ENCODE results near the gene CGRRF1.

CGRRF1 gene

GRCh38 chr14:54564868-54565784 lies 55.4 kb downstream of the CGRRF1 start:
- DNase-seq (ENCODE audit: low spot score) (peak; percentile 80), ATAC-seq (ENCODE audit: low read depth) (peak; percentile 44)
- Histone ChIP-seq H3K27me3 (ENCODE audit: insufficient read depth, poor library complexity, severe bottlenecking) (no peaks in the 10 kb centered on the region), H3K4me3 (ENCODE audit: severe bottlenecking) (peak overlapping the region; percentile 88), H3K4me1 (ENCODE audit: insufficient read depth, poor library complexity, severe bottlenecking) (peaks cover 20% of the 10 kb centered on the region), H3K36me3 (ENCODE audit: low read depth) (peaks cover 6% of the 10 kb centered on the region; the same call in 1 of the 2 replicates), H3K9me3 (ENCODE audit: severe bottlenecking) (no peaks in the 10 kb centered on the region), H3K27ac (ENCODE audit: poor library complexity, severe bottlenecking) (peak overlapping the region; percentile 89)
- peak; percentile 24 for TF ChIP-seq CTCF (IDR thresholded peaks at IDR 0.05; ENCODE audit: poor library complexity, severe bottlenecking)

- Histone ChIP-seq H3K4me3 (ENCODE audit: severe bottlenecking) (peak overlapping the region; percentile 88), H3K27me3 (ENCODE audit: insufficient read depth, poor library complexity, severe bottlenecking) (no peaks in the 10 kb centered on the region), H3K27ac (ENCODE audit: poor library complexity, severe bottlenecking) (peak overlapping the region; percentile 89), H3K9me3 (ENCODE audit: severe bottlenecking) (no peaks in the 10 kb centered on the region), H3K36me3 (ENCODE audit: low read depth) (peaks cover 12% of the 10 kb centered on the region; the same call in 1 of the 2 replicates), H3K4me1 (ENCODE audit: insufficient read depth, poor library complexity, severe bottlenecking) (peaks cover 28% of the 10 kb centered on the region)
- DNase-seq (ENCODE audit: low spot score) (peak; percentile 91), ATAC-seq (ENCODE audit: low read depth) (peak; percentile 40)
- no peak for TF ChIP-seq CTCF (IDR thresholded peaks at IDR 0.05; ENCODE audit: poor library complexity, severe bottlenecking)
These were observed 56.2 kb downstream of the CGRRF1 start for GRCh38 chr14:54565785-54566409.

DNA sequence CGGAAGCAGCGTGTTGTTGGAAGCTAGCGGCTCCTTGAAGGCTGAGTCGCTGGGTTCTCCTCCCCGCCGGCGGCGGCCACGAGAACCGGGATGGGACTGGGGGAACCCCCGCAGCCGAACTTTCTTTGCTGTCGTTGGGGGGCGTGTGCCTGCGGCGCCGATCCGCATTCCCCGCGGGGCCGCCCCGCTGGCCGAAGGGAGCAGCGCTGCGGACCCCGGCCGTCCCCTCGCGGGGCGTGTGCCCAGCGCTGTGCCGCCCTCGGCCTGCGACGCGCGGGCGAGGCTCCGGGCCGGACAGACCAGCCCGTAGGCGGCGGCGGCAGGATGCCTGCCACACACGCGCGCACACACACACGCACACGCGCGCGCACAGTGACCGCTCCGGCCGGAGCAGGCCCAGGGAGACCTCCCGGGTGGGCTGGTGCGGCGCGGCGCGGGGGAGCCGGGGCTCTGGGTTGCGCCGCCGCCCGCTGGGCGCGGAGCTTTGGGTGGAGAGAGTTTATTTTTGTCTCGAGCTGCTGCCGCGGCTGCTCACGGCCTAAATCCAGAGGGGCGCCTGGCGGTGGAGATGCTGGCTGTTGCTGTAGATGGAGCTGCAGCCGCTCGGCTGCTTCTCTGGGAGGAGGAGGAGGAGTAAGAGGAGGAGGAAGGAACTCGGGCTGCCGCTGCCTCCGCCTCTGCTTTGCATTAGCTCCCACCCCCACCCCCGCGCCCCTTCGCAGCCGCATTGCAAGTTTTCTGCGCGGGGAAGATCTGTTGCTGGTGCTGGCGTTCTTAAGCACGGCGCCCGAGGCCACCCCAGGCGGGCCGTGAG lies 56.9 kb downstream of the CGRRF1 start, which contains the start of gene SAMD4A:
TSS of gene SAMD4A (plus strand) at position 719 of the 814 bp plus-strand sequence. CDS start 789 bp downstream, outside the sequence.
- Histone ChIP-seq H3K36me3 (ENCODE audit: low read depth) (peaks cover 19% of the 10 kb centered on the region), H3K27ac (ENCODE audit: poor library complexity, severe bottlenecking) (peak within 1 kb of the TSS; percentile 89), H3K27me3 (ENCODE audit: insufficient read depth, poor library complexity, severe bottlenecking) (no peaks in the 10 kb centered on the region), H3K4me3 (ENCODE audit: severe bottlenecking) (peak within 1 kb of the TSS; percentile 88), H3K4me1 (ENCODE audit: insufficient read depth, poor library complexity, severe bottlenecking) (peaks cover 35% of the 10 kb centered on the region), H3K9me3 (ENCODE audit: severe bottlenecking) (no peaks in the 10 kb centered on the region)
- DNase-seq (ENCODE audit: low spot score) (peak; percentile 89), ATAC-seq (ENCODE audit: low read depth) (peak; percentile 45)
- peak; percentile 56 for TF ChIP-seq CTCF (IDR thresholded peaks at IDR 0.05; ENCODE audit: poor library complexity, severe bottlenecking)

DNA sequence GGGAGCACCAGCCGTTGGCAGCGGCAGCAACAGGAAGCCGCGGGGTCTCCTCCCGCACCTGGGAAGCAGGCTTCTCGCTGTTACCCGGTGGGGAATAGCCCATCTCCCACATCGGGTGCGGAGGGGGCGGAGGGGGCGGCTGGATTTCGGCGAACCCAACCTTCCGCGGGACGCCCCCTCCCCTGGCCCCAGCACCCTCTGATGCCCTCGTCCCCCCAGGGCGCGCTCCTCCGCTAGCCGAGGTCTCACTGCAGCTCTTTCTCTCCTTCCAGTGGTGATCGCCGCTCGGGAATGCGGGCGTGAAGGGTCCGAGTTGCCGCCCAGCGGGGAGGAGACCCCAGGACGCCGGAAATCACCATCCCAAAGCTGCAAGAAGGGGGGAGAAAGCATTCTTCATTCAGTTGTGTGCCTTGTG lies 57.5 kb downstream of the CGRRF1 start:
- H3K27ac ChIP-seq (ENCODE audit: poor library complexity, severe bottlenecking), result peak overlapping the region; percentile 89

More for the DNA sequence above, 57.5 kb downstream of the CGRRF1 start:
- no peak for TF ChIP-seq CTCF (IDR thresholded peaks at IDR 0.05; ENCODE audit: poor library complexity, severe bottlenecking)
- no peaks in the 10 kb centered on the region for H3K9me3 ChIP-seq (ENCODE audit: severe bottlenecking)
- peak overlapping the region; percentile 88 for H3K4me3 ChIP-seq (ENCODE audit: severe bottlenecking)
- peaks cover 39% of the 10 kb centered on the region for H3K4me1 ChIP-seq (ENCODE audit: insufficient read depth, poor library complexity, severe bottlenecking)
- ATAC-seq (ENCODE audit: low read depth), result no peak
- H3K27me3 ChIP-seq (ENCODE audit: insufficient read depth, poor library complexity, severe bottlenecking), result no peaks in the 10 kb centered on the region
- H3K36me3 ChIP-seq (ENCODE audit: low read depth), result peaks cover 25% of the 10 kb centered on the region
- DNase-seq (ENCODE audit: low spot score), result peak; percentile 66
